Activated CD8-positive, alpha-beta T cell treated with anti-CD3 and anti-CD28 coated beads for 36 hours (primary cell): ENCODE measurements around the gene PROCR. TPM values are rescaled to one million over a fixed set of nuclear protein-coding genes. Genes with fewer than 3 reads are reported as not detected.
"Not testable (repeated sequence)": the region's sequence is repeated elsewhere in the genome, so short reads cannot be mapped to it uniquely, and the experiment has no call there.

Experiments
- ATAC-seq: fragments of 200-7000 bp; cut with Tn5 transposase; one replicate; pipeline ENCODE4 v1.10.0; 2021; ENCODE audit warnings: mild to moderate bottlenecking, moderate library complexity
- CTCF ChIA-PET: fragments of 350-600 bp; sonication (Branson Sonifier 250); formaldehyde crosslinking; loops from one replicate; lab custom pipeline; 2021; ENCODE audit warnings: antibody characterized with exemption; lab: Charles Lee
- POLR2A ChIA-PET: fragments of 350-600 bp; sonication (Branson Sonifier 250); formaldehyde crosslinking; loops from one replicate; lab custom pipeline; 2021; ENCODE audit warnings: antibody characterized with exemption; lab: Charles Lee
- DNase-seq: peaks from one replicate; pipeline ENCODE4 v3.0.0-alpha.2; 2020
- H3K27ac Mint-ChIP-seq: one replicate; pipeline ENCODE4 v1.8.0; 2021; ENCODE audit warnings: mild to moderate bottlenecking, mixed read lengths
- H3K27me3 Mint-ChIP-seq: one replicate; pipeline ENCODE4 v1.8.0; 2021; ENCODE audit warnings: mixed read lengths
- H3K36me3 Mint-ChIP-seq: one replicate; pipeline ENCODE4 v1.8.0; 2021; ENCODE audit warnings: low read depth, mixed read lengths
- H3K4me1 Mint-ChIP-seq: one replicate; pipeline ENCODE4 v1.8.0; 2021; ENCODE audit warnings: low read depth, mixed read lengths
- H3K4me3 Mint-ChIP-seq: one replicate; pipeline ENCODE4 v1.8.0; 2021; ENCODE audit warnings: mild to moderate bottlenecking, moderate library complexity, mixed read lengths
- H3K9me3 Mint-ChIP-seq: one replicate; pipeline ENCODE4 v1.8.0; 2021; ENCODE audit warnings: mixed read lengths
- intact Hi-C: fragments of 100-400 bp; cut with micrococcal nuclease; formaldehyde crosslinking; loops from one replicate; pipeline ENCODE4 v1.10.0; 2022
- total RNA-seq, 2 experiments: library from RNA; stranded (reverse); gene quantifications; one replicate each; pipeline ENCODE4 v1.2.3, GENCODE V29; 2021
- TF ChIP-seq, protein P1 (sequence below): fragments of 200-600 bp; IDR thresholded peaks from one replicate; pipeline ENCODE4 v1.8.0; 2022; ENCODE audit warnings: antibody characterized with exemption, mild to moderate bottlenecking

Gene PROCR
- total RNA-seq, 2 experiments from 2014 or later, result 2.3 to 3.0 TPM

DNA sequence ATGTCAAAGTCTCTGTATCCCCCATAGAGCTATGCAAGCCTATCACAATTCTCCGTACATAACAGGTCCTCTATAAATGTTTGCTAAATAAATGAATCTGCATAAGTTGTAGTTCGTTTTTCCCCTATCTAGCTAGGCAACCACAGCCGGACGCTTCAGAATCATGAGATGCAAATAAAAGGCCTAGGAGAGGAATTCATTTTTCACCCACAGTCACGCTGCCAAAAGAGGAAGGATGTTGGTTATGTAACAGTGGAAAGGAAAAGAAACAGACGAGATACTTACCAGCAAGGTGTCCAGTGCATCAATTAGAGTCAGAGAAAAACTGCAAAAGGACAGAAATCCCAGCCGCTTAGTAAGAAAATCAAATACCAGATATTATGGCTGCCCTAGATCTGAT, 27.2 kb upstream of the PROCR start:
- intact Hi-C loops, result loop anchor here (1.0 to 10.0 kb wide), 2 partner anchors 50 to 64 kb away; partner anchors contain the start of gene TRPC4AP
- POLR2A ChIA-PET, result interaction anchor here (1.3 kb wide), 1 partner anchor 140 kb away, joined by 3 read pairs; the partner anchor contains the start of gene EIF6
- Mint-ChIP-seq H3K4me1 (peaks cover 31% of the 10 kb centered on the region), H3K4me3 (no peak overlapping the region), H3K27ac (no peak overlapping the region), H3K36me3 (peaks cover 18% of the 10 kb centered on the region), H3K9me3 (no peaks in the 10 kb centered on the region), H3K27me3 (no peaks in the 10 kb centered on the region)
- CTCF ChIA-PET, result interaction anchor here (0.6 to 4.3 kb wide), 25 partner anchors 13 to 304 kb away, joined by 3 to 48 read pairs (median 4); no protein-coding TSS in a partner anchor
- ATAC-seq (no peak), DNase-seq (no peak)
- TF ChIP-seq, protein P1, sequence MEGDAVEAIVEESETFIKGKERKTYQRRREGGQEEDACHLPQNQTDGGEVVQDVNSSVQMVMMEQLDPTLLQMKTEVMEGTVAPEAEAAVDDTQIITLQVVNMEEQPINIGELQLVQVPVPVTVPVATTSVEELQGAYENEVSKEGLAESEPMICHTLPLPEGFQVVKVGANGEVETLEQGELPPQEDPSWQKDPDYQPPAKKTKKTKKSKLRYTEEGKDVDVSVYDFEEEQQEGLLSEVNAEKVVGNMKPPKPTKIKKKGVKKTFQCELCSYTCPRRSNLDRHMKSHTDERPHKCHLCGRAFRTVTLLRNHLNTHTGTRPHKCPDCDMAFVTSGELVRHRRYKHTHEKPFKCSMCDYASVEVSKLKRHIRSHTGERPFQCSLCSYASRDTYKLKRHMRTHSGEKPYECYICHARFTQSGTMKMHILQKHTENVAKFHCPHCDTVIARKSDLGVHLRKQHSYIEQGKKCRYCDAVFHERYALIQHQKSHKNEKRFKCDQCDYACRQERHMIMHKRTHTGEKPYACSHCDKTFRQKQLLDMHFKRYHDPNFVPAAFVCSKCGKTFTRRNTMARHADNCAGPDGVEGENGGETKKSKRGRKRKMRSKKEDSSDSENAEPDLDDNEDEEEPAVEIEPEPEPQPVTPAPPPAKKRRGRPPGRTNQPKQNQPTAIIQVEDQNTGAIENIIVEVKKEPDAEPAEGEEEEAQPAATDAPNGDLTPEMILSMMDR, result no peak

DNA sequence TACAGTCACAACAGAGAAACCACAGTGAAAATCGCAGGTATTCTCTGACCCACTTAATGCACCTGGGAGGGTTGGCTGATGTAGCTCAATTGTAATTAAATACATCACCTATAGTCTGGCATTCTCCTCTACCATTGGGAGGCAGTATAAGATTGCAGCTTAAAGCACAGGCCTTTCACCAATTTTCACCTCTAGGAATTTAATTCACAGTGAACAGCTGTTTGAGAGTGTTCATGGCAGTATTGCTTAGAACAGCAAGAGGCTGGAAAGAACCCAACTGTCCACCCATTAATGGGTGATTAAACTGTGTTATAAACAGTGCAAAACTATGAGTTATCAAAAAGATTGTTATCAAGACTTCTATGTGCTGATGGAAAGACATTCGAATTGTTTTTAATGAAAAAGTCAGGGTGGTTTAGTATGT, 26.7 kb upstream of the PROCR start:
- DNase-seq (peak; percentile 9), ATAC-seq (peak; percentile 21)
- ChIA-PET POLR2A (interaction anchor here (1.3 kb wide), 1 partner anchor 139 kb away, joined by 3 read pairs; the partner anchor contains the start of gene EIF6), CTCF (interaction anchor here (0.6 to 4.3 kb wide), 25 partner anchors 13 to 602 kb away, joined by 3 to 48 read pairs (median 4); no protein-coding TSS in a partner anchor)
- TF ChIP-seq, protein P1, result peak; percentile 63
- Mint-ChIP-seq H3K27ac (peak overlapping the region; percentile 57), H3K4me3 (peak overlapping the region; percentile 41), H3K9me3 (no peaks in the 10 kb centered on the region), H3K27me3 (no peaks in the 10 kb centered on the region), H3K36me3 (peaks cover 18% of the 10 kb centered on the region), H3K4me1 (peaks cover 31% of the 10 kb centered on the region)
- intact Hi-C loops, result loop anchor here (1.0 to 10.0 kb wide), 2 partner anchors 50 to 63 kb away; partner anchors contain the start of gene TRPC4AP

DNA sequence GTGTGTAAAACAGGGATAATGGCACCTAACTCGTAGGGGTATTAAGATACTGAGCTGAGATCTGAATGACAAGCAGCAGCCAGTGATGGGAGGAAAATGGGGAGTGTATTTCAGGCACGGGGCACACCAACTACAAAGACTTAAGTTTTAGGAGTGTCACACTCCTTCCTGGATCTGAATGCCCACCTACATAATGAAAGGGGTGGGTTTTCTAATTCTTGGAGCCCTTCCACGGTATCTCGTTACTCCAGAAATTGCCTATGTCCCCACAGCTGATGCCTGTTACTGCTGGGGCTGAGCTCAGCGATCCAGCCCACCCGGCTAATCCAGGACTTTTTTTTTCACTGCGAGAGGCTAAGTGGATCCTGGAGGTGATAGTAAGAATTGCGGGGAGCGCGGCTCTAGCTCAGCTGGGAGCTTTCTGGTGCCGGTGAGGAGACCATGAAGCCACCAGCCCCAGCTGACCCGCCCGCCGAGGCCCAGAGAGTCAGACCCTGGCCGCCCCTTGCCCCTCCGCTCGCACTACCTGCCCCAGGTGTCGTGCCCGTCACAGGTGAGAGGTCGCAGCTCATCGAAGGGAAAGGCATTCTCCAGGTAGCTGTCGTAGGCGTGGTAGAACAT, 25.5 kb upstream of the PROCR start:
- POLR2A ChIA-PET, result interaction anchor here (0.5 to 2.2 kb wide), 12 partner anchors 9 to 310 kb away, joined by 3 to 8 read pairs (median 4); partner anchors contain the start of gene ACSS2
- Mint-ChIP-seq H3K27me3 (no peaks in the 10 kb centered on the region), H3K9me3 (no peaks in the 10 kb centered on the region), H3K4me1 (peaks cover 29% of the 10 kb centered on the region), H3K27ac (peak overlapping the region; percentile 90), H3K36me3 (peaks cover 15% of the 10 kb centered on the region), H3K4me3 (peak overlapping the region; percentile 95)
- ATAC-seq (peak; percentile 11), DNase-seq (peak; percentile 45)
- CTCF ChIA-PET, result interaction anchor here (1.0 to 4.3 kb wide), 11 partner anchors 18 to 158 kb away, joined by 4 to 48 read pairs (median 4); partner anchors contain the start of gene MMP24OS
- intact Hi-C loops, result loop anchor here (10.0 kb wide), 1 partner anchor 52 kb away; the partner anchor contains the start of gene TRPC4AP
- TF ChIP-seq, protein P1, result no peak

DNA sequence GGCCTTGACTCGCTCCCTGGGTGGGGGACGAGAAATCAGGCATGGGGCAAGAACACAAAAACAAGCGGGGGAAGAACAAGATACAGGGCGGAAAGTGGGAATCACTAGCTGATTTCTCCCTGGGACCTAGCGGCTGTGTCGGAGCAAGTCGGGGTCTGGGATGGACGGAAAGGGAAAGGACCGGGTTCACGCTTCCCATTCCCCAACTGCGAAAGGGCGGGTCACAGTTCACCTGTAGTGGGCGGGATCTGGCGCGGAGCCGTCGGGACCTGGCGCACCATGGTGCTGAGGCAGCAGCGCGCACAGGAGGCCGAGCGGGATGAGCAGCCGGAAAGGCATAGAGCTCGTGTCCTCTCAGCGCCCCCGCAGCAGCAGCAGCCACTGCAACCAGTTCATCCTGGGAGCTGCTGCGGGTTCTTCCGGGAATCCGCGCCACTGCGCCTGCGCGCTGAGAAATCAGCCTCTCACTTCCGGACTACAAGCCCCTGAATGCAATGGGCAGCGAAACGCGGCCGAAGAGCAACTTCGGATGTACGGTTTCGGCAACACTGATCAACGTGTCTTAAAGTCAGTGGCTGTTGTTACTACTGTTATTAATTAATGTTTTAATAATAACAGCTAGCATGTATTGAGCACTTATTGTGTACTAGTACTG, 24.8 kb upstream of the PROCR start, which contains the start of gene EDEM2:
EDEM2 (minus strand) TSS at position 417 of the 655 bp plus-strand sequence; CDS start at position 339, 78 bp downstream.
- DNase-seq (peak; percentile 95), ATAC-seq (peak; percentile 91)
- Mint-ChIP-seq H3K4me1 (peaks cover 27% of the 10 kb centered on the region), H3K9me3 (no peaks in the 10 kb centered on the region), H3K4me3 (peak within 1 kb of the TSS; percentile 95), H3K27ac (peak within 1 kb of the TSS; percentile 90), H3K36me3 (peaks cover 11% of the 10 kb centered on the region), H3K27me3 (no peaks in the 10 kb centered on the region)
- CTCF ChIA-PET, result interaction anchor here (0.9 to 4.3 kb wide), 13 partner anchors 18 to 157 kb away, joined by 3 to 48 read pairs (median 4); partner anchors contain the start of genes EIF6 and MMP24OS
- TF ChIP-seq, protein P1, result no peak
- POLR2A ChIA-PET, result interaction anchor here (0.5 to 2.2 kb wide), 13 partner anchors 10 to 310 kb away, joined by 3 to 8 read pairs (median 3); partner anchors contain the start of gene ACSS2
- intact Hi-C loops, result loop anchor here (10.0 kb wide), 1 partner anchor 52 kb away; the partner anchor contains the start of gene TRPC4AP

DNA sequence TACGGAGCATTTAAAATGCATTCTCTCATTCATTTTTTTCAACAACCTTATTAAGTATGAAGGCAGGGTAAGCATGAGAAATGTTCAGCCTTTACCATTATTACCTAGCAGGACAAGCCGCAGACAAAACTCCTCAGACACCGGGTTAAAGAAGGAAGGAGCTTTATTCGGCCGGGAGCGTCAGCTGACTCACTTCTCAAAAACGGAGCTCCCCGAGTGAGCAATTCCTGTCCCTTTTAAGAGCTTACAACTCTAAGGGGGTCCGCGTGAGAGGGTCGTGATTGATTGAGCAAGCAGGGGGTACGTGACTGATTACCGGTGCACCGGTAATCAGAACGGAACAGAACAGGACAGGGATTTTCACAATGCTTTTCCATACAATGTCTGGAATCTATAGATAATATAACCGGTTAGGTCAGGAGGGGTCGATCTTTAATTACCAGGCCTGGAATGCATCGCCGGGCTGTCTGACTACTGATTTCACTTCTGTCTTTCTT, 24.2 kb upstream of the PROCR start:
- ATAC-seq (peak; percentile 14), DNase-seq (peak; percentile 40)
- peaks cover 23% of the 10 kb centered on the region for H3K4me1 Mint-ChIP-seq
- peaks cover 11% of the 10 kb centered on the region for H3K36me3 Mint-ChIP-seq
- H3K27me3 Mint-ChIP-seq, H3K9me3 Mint-ChIP-seq: not testable (repeated sequence)
- ChIA-PET POLR2A (interaction anchor here (0.6 to 2.2 kb wide), 11 partner anchors 12 to 278 kb away, joined by 3 to 8 read pairs (median 4); partner anchors contain the start of gene ACSS2), CTCF (interaction anchor here (0.9 to 4.3 kb wide), 10 partner anchors 18 to 137 kb away, joined by 3 to 48 read pairs (median 4); partner anchors contain the start of genes EIF6 and MMP24OS)
- peak overlapping the region; percentile 90 for H3K27ac Mint-ChIP-seq
- intact Hi-C loops, result loop anchor here (10.0 kb wide), 1 partner anchor 53 kb away; the partner anchor contains the start of gene TRPC4AP
- peak overlapping the region; percentile 95 for H3K4me3 Mint-ChIP-seq
